ENCODE data around the gene MCM3. TPM values are rescaled to one million over a fixed set of nuclear protein-coding genes. Genes with fewer than 3 reads are reported as not detected.
A peak's percentile ranks its signal among the peaks of the same experiment; 100 is the strongest.

MCM3 gene
- polyA plus RNA-seq, 1 of the 3 experiments (the other 2 are of a cell fraction), result 62.4 TPM

- no peak for TF ChIP-seq REST (IDR thresholded peaks at IDR 0.05; ENCODE audit: low read depth, low read length)
These were observed 12.9 kb upstream of the MCM3 start (continued) for GRCh38 chr6:52297433-52297832.

- no peaks in the 10 kb centered on the region for H3K36me3 ChIP-seq (replicated peaks in 1 of 2; ENCODE audit: control insufficient read depth in 1 of 2, insufficient read depth in 2 of 2, low read length in 1 of 2)
- TF ChIP-seq TAF1 (IDR thresholded peaks at IDR 0.05; ENCODE audit: borderline replicate concordance, low read depth, low read length), result no peak
- no peak for TF ChIP-seq JUND (IDR thresholded peaks at IDR 0.05)
- TF ChIP-seq USF2 (IDR thresholded peaks at IDR 0.05; ENCODE audit: borderline replicate concordance, low read depth, low read length), result no peak
- no peak for TF ChIP-seq ELF1 (IDR thresholded peaks at IDR 0.05)
- TF ChIP-seq CHD2 (IDR thresholded peaks at IDR 0.05; ENCODE audit: low read length, partially characterized antibody), result peak; percentile 17
- TF ChIP-seq GATA2 (CRISPR knock-in tag; IDR thresholded peaks at IDR 0.05), result peak; percentile 45; the same call in 1 of the 2 replicates
- TF ChIP-seq USF1 (IDR thresholded peaks at IDR 0.05; ENCODE audit: borderline replicate concordance, low read depth), result no peak
- TF ChIP-seq MEF2A (IDR thresholded peaks at IDR 0.05; ENCODE audit: borderline replicate concordance, low read depth), result no peak
- TF ChIP-seq RCOR1 (IDR thresholded peaks at IDR 0.05; ENCODE audit: low read length), result peak; percentile 74
- TF ChIP-seq YY1 (IDR thresholded peaks at IDR 0.05; ENCODE audit: low read depth), result no peak
- TF ChIP-seq EP300 (IDR thresholded peaks at IDR 0.05; ENCODE audit: borderline replicate concordance in 1 of 2, low read depth in 1 of 2, low read length in 1 of 2), result 0 out of 4 replicates have a peak, but pooled peaks of 1 of the 2 experiments have one; percentile 35
- no peak for TF ChIP-seq RAD21 (IDR thresholded peaks at IDR 0.05; ENCODE audit: low read length)
- no peak overlapping the region for H3K9ac ChIP-seq
- no peak overlapping the region for H3K4me3 ChIP-seq (ENCODE audit: low read depth in 2 of 2, low read length in 1 of 2)
- H3K9me3 ChIP-seq, result no peaks in the 10 kb centered on the region; the same call in 1 of the 2 replicates
- H3K27ac ChIP-seq (ENCODE audit: low read depth in 2 of 2, low read length in 1 of 2), result peak overlapping the region in 1 of 2 experiments; percentile 67; a peak in 2 of 4 replicates
- H2AFZ ChIP-seq (ENCODE audit: low read depth), result no peak overlapping the region
- H3K27me3 ChIP-seq (ENCODE audit: insufficient read depth), result no peaks in the 10 kb centered on the region
- no peak overlapping the region for H3K4me2 ChIP-seq
- CTCF ChIA-PET, result interaction anchor here (1.0 to 2.2 kb wide), 4 partner anchors 9 to 107 kb away, joined by 4 to 9 read pairs (median 5); partner anchors contain the start of gene MCM3
- H3F3A ChIP-seq (replicated peaks; ENCODE audit: insufficient read depth), result no peaks in the 10 kb centered on the region
- H3K79me2 ChIP-seq (ENCODE audit: insufficient read depth), result no peaks in the 10 kb centered on the region
- POLR2A ChIA-PET, result no interaction called here
- no peaks in the 10 kb centered on the region for H3K9me2 ChIP-seq
- no peaks in the 10 kb centered on the region for H4K20me1 ChIP-seq (ENCODE audit: insufficient read depth)
- peaks cover 0 to 17% of the 10 kb centered on the region in 2 experiments; a peak in 2 of 4 replicates for H3K4me1 ChIP-seq (ENCODE audit: control insufficient read depth in 1 of 2, insufficient read depth in 2 of 2, low read depth in 1 of 2, low read length in 1 of 2)
- DNase-seq, result peak; percentile 72
These were observed 8.5 kb upstream of the MCM3 start for GRCh38 chr6:52293067-52293466.

All from SK-N-SH (cell line).